H1 (cell line): ENCODE results near the gene HOXB13. TPM values are rescaled to one million over a fixed set of nuclear protein-coding genes. Genes with fewer than 3 reads are reported as not detected.

Experiments
- CHD7 ChIP-seq: fragments of 300-600 bp; sonication (generic); IDR thresholded peaks from 2 replicates; pipeline ENCODE4 v1.7.1; 2012; ENCODE audit warnings: low read length, moderate library complexity, mild to moderate bottlenecking, inconsistent platforms; ENCODE audit not compliant: insufficient replicate concordance
- EGR1 ChIP-seq: IDR thresholded peaks from 2 replicates; pipeline ENCODE4 v1.6.1; 2011; ENCODE audit warnings: low read depth, low read length, borderline replicate concordance
- RXRA ChIP-seq: IDR thresholded peaks from 2 replicates; pipeline ENCODE4 v1.6.1; 2011; ENCODE audit warnings: low read depth, mild to moderate bottlenecking, low read length, moderate library complexity; ENCODE audit not compliant: insufficient read depth
- SAP30 ChIP-seq: fragments of 300-600 bp; sonication (generic); IDR thresholded peaks from 2 replicates; pipeline ENCODE4 v1.7.1; 2012; ENCODE audit warnings: low read length, moderate library complexity, mild to moderate bottlenecking, inconsistent platforms; ENCODE audit not compliant: insufficient read depth, insufficient replicate concordance
- SP1 ChIP-seq: IDR thresholded peaks from 2 replicates; pipeline ENCODE4 v1.6.1; 2011; ENCODE audit warnings: low read depth, low read length
- SP4 ChIP-seq: IDR thresholded peaks from 2 replicates; pipeline ENCODE4 v1.6.1; 2012; ENCODE audit warnings: low read length, inconsistent platforms
- polyA plus RNA-seq, 7 experiments: library from polyadenylated mRNA; depleted of rRNA in 3 of 7; stranded (reverse) in 5 of 7; unstranded in 2 of 7; fragments of >200 nt in 5 of 7; fragments of 200-250 nt in 2 of 7; gene quantifications; 1 replicate in 5 of 7; 2 replicates in 1 of 7; 4 replicates in 1 of 7; pipeline versions ENCODE4 v1.2.1 to v1.2.3, GENCODE V29; 2011 to 2013; ENCODE audit warnings: missing spikeins in 2 of 7, mixed read lengths in 2 of 7
- total RNA-seq: library from RNA; stranded (reverse); fragmentation: NEBNext Ultra II Directional; extraction: Animal tissue kit (Norgen Biotek cat#: 25700); gene quantifications from 2 replicates; pipeline ENCODE4 v1.2.1, GENCODE V29; 2021

The HOXB13 gene
- total and polyA plus RNA-seq, 2 of the 8 experiments (the other 6 are each of a cell fraction or from before 2014, with no cell fraction given) = not detected

- TF ChIP-seq CHD7 (no peak), SAP30 (no peak), RXRA (no peak), SP4 (no peak), SP1 (no peak), EGR1 (no peak)
Measured at GRCh38 chr17:48679385-48680096, 49.0 kb downstream of the HOXB13 start (continued).
